PFSK-1 (cell line): Measurements from ENCODE around the gene PRSS57.

ENCODE experiments used
- POLR2AphosphoS5 ChIP-seq: IDR thresholded peaks from 2 replicates; pipeline ENCODE4 v1.6.1; 2012; ENCODE audit warnings: low read depth, mild to moderate bottlenecking, control low read depth, low read length, moderate library complexity
- SIN3A ChIP-seq: IDR thresholded peaks from 2 replicates; pipeline ENCODE4 v1.6.1; 2012; ENCODE audit warnings: mild to moderate bottlenecking, low read length, moderate library complexity, borderline replicate concordance; ENCODE audit not compliant: insufficient read depth
- TAF1 ChIP-seq: IDR thresholded peaks from 2 replicates; pipeline ENCODE4 v1.6.1; 2012; ENCODE audit warnings: low read length, control low read depth, borderline replicate concordance; ENCODE audit not compliant: insufficient read depth
- TF ChIP-seq, protein P1 (sequence below), 2 experiments: IDR thresholded peaks; 2 replicates each; pipeline versions ENCODE4 v1.6.1 to v1.8.0; 2011 to 2012; ENCODE audit warnings: low read depth in 2 of 2, low read length in 2 of 2, control low read depth in 1 of 2, inconsistent platforms in 1 of 2, mild to moderate bottlenecking in 1 of 2, moderate library complexity in 1 of 2; ENCODE audit not compliant: insufficient read depth in 1 of 2

DNA sequence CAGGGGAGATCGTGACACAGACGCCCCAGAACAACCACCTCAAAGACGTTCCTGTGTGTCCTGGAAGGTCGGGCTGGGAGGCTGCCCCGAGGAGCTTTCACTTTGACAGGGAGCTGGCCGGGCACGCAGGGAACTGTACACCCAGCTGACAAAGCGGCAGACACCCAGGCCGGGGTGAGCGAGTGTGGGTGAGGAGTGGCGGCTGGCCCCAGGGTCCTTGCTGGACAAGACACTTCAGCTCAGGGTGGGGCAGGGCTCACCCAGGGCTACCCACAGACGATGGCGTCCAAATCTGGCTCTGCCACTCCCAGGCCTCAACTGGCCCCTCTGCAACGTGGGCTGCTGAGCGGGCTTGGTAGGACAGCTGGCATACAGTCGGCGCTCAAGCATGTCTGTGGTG is 53.5 kb downstream of the PRSS57 start:
- TF ChIP-seq POLR2AphosphoS5: no peak
- TF ChIP-seq TAF1: no peak
- TF ChIP-seq, protein P1, sequence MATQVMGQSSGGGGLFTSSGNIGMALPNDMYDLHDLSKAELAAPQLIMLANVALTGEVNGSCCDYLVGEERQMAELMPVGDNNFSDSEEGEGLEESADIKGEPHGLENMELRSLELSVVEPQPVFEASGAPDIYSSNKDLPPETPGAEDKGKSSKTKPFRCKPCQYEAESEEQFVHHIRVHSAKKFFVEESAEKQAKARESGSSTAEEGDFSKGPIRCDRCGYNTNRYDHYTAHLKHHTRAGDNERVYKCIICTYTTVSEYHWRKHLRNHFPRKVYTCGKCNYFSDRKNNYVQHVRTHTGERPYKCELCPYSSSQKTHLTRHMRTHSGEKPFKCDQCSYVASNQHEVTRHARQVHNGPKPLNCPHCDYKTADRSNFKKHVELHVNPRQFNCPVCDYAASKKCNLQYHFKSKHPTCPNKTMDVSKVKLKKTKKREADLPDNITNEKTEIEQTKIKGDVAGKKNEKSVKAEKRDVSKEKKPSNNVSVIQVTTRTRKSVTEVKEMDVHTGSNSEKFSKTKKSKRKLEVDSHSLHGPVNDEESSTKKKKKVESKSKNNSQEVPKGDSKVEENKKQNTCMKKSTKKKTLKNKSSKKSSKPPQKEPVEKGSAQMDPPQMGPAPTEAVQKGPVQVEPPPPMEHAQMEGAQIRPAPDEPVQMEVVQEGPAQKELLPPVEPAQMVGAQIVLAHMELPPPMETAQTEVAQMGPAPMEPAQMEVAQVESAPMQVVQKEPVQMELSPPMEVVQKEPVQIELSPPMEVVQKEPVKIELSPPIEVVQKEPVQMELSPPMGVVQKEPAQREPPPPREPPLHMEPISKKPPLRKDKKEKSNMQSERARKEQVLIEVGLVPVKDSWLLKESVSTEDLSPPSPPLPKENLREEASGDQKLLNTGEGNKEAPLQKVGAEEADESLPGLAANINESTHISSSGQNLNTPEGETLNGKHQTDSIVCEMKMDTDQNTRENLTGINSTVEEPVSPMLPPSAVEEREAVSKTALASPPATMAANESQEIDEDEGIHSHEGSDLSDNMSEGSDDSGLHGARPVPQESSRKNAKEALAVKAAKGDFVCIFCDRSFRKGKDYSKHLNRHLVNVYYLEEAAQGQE (IDR thresholded peaks at IDR 0.05; ENCODE audit: insufficient read depth in 1 of 2, low read depth in 2 of 2, low read length in 2 of 2): no peak
- no peak for TF ChIP-seq SIN3A
